MG63 (cell line): ENCODE data around the gene TBC1D3. TPM values are rescaled to one million over a fixed set of nuclear protein-coding genes. Genes with fewer than 3 reads are reported as not detected.
"Not testable (repeated sequence)": the region's sequence is repeated elsewhere in the genome, so short reads cannot be mapped to it uniquely, and the experiment has no call there.

Source experiments
- DNase-seq: peaks from one replicate; pipeline ENCODE4 v3.0.0-alpha.2; 2020
- H3K27me3 ChIP-seq: fragments of 250-450 bp; sonication (Bioruptor Pico); 2 replicates; pipeline ENCODE4 v1.5.1; 2020; ENCODE audit warnings: mild to moderate bottlenecking, moderate library complexity
- H3K36me3 ChIP-seq: fragments of 250-450 bp; sonication (Bioruptor Pico); 2 replicates; pipeline ENCODE4 v1.5.1; 2020; ENCODE audit warnings: mild to moderate bottlenecking, moderate library complexity
- H3K4me3 ChIP-seq: fragments of 250-450 bp; sonication (Bioruptor Pico); 2 replicates; pipeline ENCODE4 v1.5.1; 2020; ENCODE audit warnings: mild to moderate bottlenecking, moderate library complexity
- H3K9me3 ChIP-seq: fragments of 250-450 bp; sonication (Bioruptor Pico); 2 replicates; pipeline ENCODE4 v1.5.1; 2020; ENCODE audit warnings: mild to moderate bottlenecking, moderate library complexity
- total RNA-seq: library from RNA; depleted of rRNA; stranded (reverse); fragments of >200 nt; shearing (Covaris generic); gene quantifications from 2 replicates; pipeline ENCODE4 v1.2.3, GENCODE V29; 2014; ENCODE audit warnings: low replicate concordance; rRNA removed

The TBC1D3 gene
- not detected in 2 replicates for total RNA-seq

DNA sequence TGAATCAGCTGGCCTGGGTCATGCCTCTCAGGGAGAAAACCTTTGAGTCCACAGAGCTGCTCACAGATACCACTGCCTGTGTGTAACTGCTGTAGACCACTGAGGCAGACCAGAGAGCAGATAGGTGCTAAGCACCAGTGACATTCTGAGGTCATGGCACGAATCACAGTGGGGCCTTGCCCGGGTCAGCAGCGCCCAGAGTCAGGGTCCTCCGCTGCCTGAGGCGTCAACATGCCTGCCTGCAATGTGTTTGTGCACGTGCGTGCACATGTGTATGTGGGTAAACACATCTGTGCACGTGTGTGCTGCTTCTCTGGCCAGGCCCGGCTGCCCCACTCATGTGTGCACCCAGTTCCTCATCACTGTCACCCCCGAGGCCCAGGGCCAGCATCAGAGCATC is at the start of gene TBC1D3:
TSS of gene TBC1D3 (minus strand) at position 101 of the 400 bp plus-strand sequence. CDS start 1,526 bp downstream, outside the sequence.
- H3K27me3 ChIP-seq, H3K9me3 ChIP-seq, DNase-seq, H3K36me3 ChIP-seq, H3K4me3 ChIP-seq: not testable (repeated sequence)

DNA sequence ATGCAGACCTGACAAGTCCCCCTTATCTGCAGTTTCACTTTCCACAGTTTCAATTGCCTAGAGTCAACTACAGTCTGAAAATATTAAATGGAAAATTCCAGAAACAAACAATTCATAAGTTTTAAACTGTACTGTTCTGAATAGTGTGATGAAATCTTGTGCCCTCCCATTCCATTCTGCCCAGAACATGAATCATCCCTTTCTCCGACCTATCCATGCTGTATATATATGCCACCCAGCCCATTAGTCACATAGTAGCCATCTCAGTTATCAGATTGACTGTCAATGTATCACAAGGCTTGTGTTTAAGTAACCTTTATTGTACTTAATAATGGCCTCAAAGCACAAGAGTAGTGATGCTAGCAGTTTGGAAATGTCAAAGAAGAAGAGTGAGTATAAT is 40.4 kb upstream of the TBC1D3 start:
- H3K4me3 ChIP-seq, DNase-seq, H3K36me3 ChIP-seq, H3K27me3 ChIP-seq, H3K9me3 ChIP-seq: not testable (repeated sequence)

- H3K4me3 ChIP-seq, H3K27me3 ChIP-seq, H3K9me3 ChIP-seq, DNase-seq, H3K36me3 ChIP-seq: not testable (repeated sequence)
These were observed 33.6 kb upstream of the TBC1D3 start for GRCh38 chr17:38225844-38226495.

GRCh38 chr17:38220867-38221266 is 28.5 kb upstream of the TBC1D3 start:
- H3K4me3 ChIP-seq, H3K36me3 ChIP-seq, H3K9me3 ChIP-seq, H3K27me3 ChIP-seq, DNase-seq: not testable (repeated sequence)

DNA sequence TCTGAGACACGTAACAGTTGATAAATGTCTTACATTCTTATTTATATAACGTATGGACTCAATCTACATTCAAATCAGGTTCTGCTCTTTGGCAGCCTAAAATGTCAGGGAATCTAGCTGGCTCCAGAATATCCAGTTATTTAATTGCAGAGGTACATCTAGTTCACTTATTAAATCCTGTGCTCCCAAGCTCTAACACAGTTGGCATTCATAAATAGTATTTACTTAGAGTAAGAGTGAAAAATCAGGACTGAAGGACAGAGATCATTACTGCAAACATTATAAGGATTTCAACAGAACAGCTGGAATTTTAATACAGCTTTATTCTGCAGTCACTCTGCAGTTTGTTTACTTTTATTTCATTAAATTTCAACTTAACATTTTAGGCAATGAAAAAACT is 7.9 kb upstream of the TBC1D3 start:
- DNase-seq, H3K27me3 ChIP-seq, H3K36me3 ChIP-seq, H3K4me3 ChIP-seq, H3K9me3 ChIP-seq: not testable (repeated sequence)

DNA sequence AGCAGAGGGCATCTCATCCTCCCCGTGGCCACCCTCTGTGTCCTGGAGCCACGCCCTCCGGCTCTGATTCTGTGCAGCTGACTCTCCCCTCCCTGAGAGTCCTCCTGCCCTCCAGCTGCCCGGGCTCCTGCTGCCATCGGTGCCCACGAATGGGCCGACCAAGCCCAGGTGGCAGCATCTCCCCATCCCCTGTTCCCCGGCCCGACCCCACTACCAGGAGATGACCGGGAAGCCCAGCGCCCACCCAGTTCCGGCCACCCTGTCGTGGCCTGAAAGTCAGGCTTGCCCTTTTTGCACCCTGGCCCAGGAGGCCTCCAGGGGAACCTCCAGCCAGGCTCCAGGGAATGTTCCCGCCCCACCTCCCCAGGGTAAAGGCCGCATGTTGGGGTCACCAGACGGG is 57.5 kb downstream of the TBC1D3 start:
- not testable (repeated sequence) for H3K36me3 ChIP-seq, H3K4me3 ChIP-seq, H3K9me3 ChIP-seq, DNase-seq, H3K27me3 ChIP-seq

Other genes starting within 250 kb of the TBC1D3 start
- 1.9 TPM in 1 of 2 replicates, not detected in the other for gene TBC1D3L, start 203.5 kb downstream of the TBC1D3 start, total RNA-seq
- not detected in 2 replicates for gene TBC1D3D, start 188.6 kb downstream of the TBC1D3 start, total RNA-seq
- 0.46 and 2.7 TPM in 2 replicates for gene TBC1D3C, start 123.9 kb downstream of the TBC1D3 start, total RNA-seq
- gene TBC1D3E, start 64.6 kb downstream of the TBC1D3 start, total RNA-seq = not detected in 2 replicates
- gene MRPL45, start 104.6 kb upstream of the TBC1D3 start, total RNA-seq = 82.3 and 87.4 TPM in 2 replicates
- not detected in 2 replicates for gene GPR179, start 151.4 kb upstream of the TBC1D3 start, total RNA-seq
- gene SOCS7, start 159.3 kb upstream of the TBC1D3 start, total RNA-seq = 13.6 and 17.4 TPM in 2 replicates
- 19.4 and 34.6 TPM in 2 replicates for gene ARHGAP23, start 235.9 kb upstream of the TBC1D3 start, total RNA-seq